Measurements from ENCODE around the gene MUS81. TPM values are rescaled to one million over a fixed set of nuclear protein-coding genes. Genes with fewer than 3 reads are reported as not detected.
A peak's percentile ranks its signal among the peaks of the same experiment; 100 is the strongest.

Gene MUS81
- total and polyA plus RNA-seq, 9 of the 15 experiments (the other 6 are each of a cell fraction or from before 2014, with no cell fraction given), result 13.4 to 118 (median 53.7) TPM

GRCh38 chr11:65911682-65912568, 51.7 kb downstream of the MUS81 start (continued):
- TF ChIP-seq POLR2AphosphoS5 (IDR thresholded peaks at IDR 0.05; ENCODE audit: control insufficient read depth, insufficient read depth, low read depth, low read length), result no peak
- TF ChIP-seq ZNF12 (CRISPR knock-in tag; IDR thresholded peaks at IDR 0.05), result no peak
- peak; percentile 84 for TF ChIP-seq ETV1 (tag; conservative IDR thresholded peaks at IDR 0.05; ENCODE audit: low read depth)
- peak; percentile 79; the same call in 1 of the 2 replicates for TF ChIP-seq ZNF175 (CRISPR knock-in tag; IDR thresholded peaks at IDR 0.05; ENCODE audit: low read depth)
- 0 out of 2 replicates have a peak, but pooled peaks have one; percentile 23 for TF ChIP-seq ZBTB40 (IDR thresholded peaks at IDR 0.05)
- TF ChIP-seq ZBTB40 (CRISPR knock-in tag; IDR thresholded peaks at IDR 0.05), result no peak
- TF ChIP-seq DACH1 (IDR thresholded peaks at IDR 0.05; ENCODE audit: partially characterized antibody), result no peak
- 0 out of 2 replicates have a peak, but pooled peaks have one; percentile 57 for TF ChIP-seq GABPB1 (CRISPR knock-in tag; IDR thresholded peaks at IDR 0.05)
- no peak for TF ChIP-seq HES1 (IDR thresholded peaks at IDR 0.05; ENCODE audit: low read depth)
- TF ChIP-seq TCF3 (CRISPR knock-in tag; IDR thresholded peaks at IDR 0.05), result no peak
- no peak for TF ChIP-seq RERE (CRISPR knock-in tag; IDR thresholded peaks at IDR 0.05; ENCODE audit: borderline replicate concordance)
